GM12865 (cell line): Measurements from ENCODE around the gene RAPGEF1.
"Not testable (repeated sequence)": the region's sequence is repeated elsewhere in the genome, so short reads cannot be mapped to it uniquely, and the experiment has no call there.

Experiments
- DNase-seq: peaks from one replicate; pipeline ENCODE4 v3.0.0; 2010; ENCODE audit warnings: low read depth
- H3K4me3 ChIP-seq: 2 replicates; pipeline ENCODE4 v1.5.1; 2011; ENCODE audit warnings: mild to moderate bottlenecking, low read depth, low read length, control low read depth
- TF ChIP-seq, protein P1 (sequence below): IDR thresholded peaks from 2 replicates; pipeline ENCODE4 v1.5.1; 2011; ENCODE audit warnings: low read length, control low read depth, low read depth, inconsistent platforms; ENCODE audit not compliant: insufficient read depth; ENCODE audit errors: missing control alignments

The RAPGEF1 gene

DNA sequence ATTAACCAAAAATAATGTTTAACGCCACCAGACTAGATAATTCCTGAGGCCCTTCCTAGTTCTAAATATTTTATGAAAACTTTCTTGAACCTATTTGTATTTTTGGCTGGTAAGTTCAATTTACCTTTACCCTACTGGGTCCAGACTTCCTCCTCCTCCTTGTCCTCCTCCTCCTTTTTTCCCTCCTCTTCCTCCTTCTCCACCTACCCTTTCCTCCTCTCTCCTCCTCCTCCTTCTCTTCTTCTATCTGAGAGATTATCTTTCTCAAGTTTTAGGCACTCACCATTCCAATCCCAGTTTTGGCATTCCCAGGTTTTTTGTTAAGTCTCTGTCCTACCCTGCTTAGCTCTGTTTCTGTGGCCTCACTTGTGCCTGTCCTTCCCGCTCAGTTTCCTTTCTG lies 24.7 kb upstream of the RAPGEF1 start:
- DNase-seq, result no peak
- TF ChIP-seq, protein P1, sequence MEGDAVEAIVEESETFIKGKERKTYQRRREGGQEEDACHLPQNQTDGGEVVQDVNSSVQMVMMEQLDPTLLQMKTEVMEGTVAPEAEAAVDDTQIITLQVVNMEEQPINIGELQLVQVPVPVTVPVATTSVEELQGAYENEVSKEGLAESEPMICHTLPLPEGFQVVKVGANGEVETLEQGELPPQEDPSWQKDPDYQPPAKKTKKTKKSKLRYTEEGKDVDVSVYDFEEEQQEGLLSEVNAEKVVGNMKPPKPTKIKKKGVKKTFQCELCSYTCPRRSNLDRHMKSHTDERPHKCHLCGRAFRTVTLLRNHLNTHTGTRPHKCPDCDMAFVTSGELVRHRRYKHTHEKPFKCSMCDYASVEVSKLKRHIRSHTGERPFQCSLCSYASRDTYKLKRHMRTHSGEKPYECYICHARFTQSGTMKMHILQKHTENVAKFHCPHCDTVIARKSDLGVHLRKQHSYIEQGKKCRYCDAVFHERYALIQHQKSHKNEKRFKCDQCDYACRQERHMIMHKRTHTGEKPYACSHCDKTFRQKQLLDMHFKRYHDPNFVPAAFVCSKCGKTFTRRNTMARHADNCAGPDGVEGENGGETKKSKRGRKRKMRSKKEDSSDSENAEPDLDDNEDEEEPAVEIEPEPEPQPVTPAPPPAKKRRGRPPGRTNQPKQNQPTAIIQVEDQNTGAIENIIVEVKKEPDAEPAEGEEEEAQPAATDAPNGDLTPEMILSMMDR, result no peak
- no peak overlapping the region for H3K4me3 ChIP-seq

DNA sequence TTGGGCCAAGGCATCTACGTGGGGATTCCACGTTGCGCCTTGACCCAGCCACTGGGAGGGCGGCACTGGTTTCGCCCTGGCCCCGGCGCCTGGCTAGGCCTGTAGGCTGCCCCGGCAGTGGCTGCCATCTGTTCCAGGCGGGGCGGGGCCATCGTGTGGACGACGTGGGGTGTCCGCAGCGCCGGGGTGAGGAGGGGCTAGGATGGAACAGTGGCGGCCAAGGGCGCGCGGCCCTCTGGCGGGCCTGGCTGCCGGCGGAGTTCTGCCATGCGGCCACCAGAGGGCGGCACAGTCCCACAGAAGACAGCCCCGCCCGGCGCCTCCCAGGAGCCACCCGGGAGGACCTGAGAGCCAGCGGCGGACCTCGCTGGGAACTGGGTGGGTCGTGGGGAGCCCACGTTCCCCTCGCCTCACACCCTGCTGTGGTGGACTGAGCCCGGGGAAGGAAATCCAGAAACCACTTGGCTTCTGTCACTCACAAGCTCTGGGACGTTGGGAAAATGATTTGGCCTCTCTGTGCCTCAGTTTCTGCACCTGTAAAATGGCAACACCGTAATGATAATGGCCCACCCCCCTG lies 22.6 kb upstream of the RAPGEF1 start:
- no peak overlapping the region for H3K4me3 ChIP-seq
- peak; percentile 73 for DNase-seq
- TF ChIP-seq, protein P1, result peak; percentile 80

DNA sequence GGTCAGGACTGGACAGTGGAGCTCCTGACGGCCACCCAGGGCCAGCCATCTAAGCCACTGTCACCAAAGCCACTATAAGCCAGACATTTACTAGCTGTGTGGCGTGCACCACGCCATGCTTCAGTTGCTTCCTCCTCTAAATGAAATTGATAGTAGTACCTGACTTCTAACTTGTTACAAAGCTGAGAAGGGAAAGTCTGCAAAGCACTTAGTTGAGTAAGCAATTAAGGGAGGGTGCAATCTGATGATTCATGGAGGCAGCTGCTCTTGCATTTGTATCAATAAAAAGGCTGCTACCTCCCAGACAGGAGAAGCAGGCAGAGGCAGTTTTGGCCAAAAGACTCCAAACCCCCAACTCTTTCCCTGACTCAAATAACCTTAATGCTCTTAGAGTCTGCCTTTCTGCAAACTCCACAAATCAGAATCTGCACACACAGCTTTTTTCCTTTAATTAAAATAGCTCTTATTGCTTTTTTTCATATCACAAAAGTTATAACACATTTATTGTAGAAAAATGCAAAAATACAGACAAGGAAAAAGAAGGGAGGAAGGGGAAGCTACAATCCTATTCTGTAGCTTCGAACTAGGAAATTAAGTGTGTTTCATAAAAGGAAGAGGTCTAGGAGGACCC lies 19.3 kb upstream of the RAPGEF1 start:
- peak; percentile 37 for DNase-seq
- no peak overlapping the region for H3K4me3 ChIP-seq
- TF ChIP-seq, protein P1, result no peak

DNA sequence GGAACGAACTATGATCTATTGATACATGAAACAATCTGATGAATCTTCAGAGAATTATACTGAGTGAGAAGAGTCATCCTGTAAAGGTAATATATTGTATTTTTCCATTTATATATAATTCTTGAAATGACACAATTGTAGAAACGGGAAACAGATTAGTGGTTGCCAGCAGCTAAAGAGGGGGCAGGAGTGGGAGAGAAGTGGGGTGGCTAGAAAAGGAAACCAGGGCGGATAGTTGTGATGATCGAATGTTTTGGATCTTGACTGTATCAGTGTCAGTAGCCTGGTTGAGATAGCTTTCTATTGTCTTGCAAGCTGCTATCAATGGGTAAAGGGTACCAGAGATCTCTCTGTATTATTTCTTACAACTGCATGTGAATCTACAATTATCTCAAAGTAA lies 17.7 kb upstream of the RAPGEF1 start:
- no peak overlapping the region for H3K4me3 ChIP-seq
- TF ChIP-seq, protein P1, result no peak
- DNase-seq, result no peak

DNA sequence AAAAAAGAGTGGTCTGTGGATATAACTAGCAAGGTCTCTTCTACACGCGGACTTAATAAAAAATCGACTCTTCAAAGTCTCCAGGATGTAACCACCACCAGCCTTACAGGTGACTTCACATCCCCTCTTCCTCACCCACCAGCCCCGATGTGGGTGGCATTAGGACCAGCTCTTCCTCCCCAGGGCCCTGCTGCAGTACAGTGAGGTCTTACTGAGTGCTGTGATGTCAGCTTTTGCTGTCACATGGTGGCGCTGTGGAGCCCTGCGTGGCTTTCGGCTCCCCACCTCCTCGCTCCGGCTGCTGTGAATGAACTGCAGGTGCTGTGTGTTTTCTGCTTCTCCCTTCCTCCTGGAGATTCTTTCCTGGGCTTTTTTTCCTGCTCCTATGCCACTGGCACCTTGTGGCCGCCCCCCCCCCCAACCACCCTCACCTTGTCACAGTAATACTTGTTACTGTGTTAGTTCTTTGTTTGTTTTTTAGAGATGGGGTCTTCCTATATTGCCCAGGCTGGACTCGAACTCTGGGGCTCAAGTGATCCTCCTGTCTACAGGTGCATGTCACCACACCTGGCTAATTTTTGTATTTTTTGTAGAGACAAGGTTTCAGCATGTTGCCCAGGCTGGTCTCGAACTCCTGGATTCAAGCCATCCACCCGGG lies 15.8 kb upstream of the RAPGEF1 start:
- TF ChIP-seq, protein P1, result peak; percentile 94
- peak; percentile 86 for DNase-seq

DNA sequence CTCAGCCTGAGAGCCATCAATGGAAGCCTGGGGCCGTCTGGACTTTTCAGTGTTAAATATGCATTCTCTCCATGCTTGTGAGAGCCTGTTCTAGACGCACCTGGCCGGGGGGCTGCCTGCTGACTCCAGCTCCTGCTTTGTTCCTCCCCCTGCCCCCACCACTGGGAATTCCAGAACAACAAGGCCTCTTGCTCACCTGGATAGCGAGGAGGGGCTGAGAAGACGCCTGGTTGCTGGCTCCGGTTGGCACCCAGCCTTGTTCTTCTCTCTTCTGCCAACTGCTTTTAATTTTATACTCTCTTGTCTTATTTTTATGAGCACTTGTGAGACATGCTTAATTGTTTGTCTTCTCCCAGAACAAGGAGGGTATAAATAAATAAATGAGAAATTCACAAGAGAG lies 15.0 kb upstream of the RAPGEF1 start:
- no peak for DNase-seq
- no peak overlapping the region for H3K4me3 ChIP-seq
- TF ChIP-seq, protein P1, result no peak

More for the DNA sequence above, 15.8 kb upstream of the RAPGEF1 start:
- H3K4me3 ChIP-seq, result no peak overlapping the region

DNA sequence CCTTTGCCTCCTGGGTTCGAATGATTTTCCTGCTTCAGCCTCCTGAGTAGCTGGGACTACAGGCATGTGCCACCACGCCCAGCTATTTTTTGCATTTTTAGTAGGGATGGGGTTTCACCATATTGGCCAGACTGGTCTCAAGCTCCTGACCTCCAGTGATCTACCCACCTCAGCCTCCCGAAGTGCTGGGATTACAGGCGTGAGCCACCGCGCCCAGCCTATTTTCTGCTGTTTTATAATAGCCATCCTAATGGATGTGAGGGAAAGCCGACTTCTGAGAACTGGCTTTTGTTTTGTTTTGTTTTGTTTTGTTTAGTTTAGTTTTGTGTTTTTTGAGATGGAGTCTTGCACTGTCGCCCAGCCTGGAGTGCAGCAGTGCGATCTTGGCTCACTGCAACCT lies 13.9 kb upstream of the RAPGEF1 start:
- H3K4me3 ChIP-seq, DNase-seq: not testable (repeated sequence)
